HG02885 (cell line): ENCODE measurements around the gene CDH4.

Experiments
- ATAC-seq: cut with Tn5 transposase; IDR thresholded peaks from one replicate; pipeline ENCODE4 v1.9.1; 2021; ENCODE audit warnings: mild to moderate bottlenecking; ENCODE audit not compliant: unreplicated experiment, poor library complexity

Gene CDH4

GRCh38 chr20:61352346-61353260 is 100.5 kb downstream of the CDH4 start:
- no peak for ATAC-seq

DNA sequence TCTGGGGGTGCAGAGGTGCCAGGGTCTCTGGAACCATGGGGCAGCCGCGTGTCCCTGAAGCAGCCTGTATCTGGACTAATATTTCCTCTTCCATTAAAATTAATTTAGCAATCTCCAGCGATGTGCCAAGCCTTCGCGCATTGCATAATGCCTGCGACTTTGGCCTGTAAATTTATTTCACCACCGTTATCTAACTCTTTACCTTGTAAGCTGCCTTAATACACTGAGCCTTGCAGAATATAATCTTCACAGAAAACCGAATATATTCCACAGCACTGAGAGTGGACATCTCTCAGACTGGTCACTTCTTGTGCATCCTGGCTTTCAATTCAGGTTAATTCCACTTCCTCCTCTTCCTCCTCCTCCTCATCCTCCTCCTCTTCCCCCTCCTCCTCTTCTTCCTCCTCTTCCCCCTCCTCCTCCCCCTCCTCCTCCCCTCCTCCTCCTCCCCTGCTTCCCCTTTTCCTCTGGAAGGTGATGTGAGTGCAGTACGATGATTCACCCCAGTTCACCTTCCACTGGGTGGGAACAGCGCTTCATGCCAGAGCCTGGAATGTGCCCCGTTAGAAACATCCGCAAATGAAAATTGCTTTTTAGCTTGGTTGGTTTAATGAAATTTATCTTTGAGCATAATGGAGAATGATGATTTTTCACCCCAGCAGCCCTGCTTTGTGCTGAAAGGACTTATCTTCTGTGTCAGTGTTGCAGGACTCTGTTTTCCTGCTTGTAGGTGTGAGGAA is 101.4 kb downstream of the CDH4 start:
- ATAC-seq = no peak

GRCh38 chr20:61354001-61354390 is 101.9 kb downstream of the CDH4 start:
- no peak for ATAC-seq

DNA sequence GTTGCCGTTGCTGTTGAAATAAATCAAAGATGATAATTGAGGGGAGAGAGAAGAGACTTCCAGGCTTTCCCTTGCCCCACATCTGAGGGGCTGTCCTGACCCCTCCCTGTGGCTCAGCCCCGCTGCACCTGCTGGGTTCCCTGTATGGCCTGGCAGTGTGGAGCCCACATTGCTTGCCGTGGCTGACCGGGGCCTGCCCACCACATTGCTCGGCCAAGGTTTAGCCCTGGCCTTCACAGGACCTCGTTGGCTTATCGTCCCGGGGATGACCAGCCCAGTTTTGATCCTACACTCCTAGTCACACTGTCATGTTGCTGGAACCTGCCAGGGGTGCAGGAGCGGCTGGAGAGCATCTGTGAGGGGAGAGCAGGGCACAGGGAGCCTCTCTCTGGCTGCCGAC is 102.4 kb downstream of the CDH4 start:
- ATAC-seq = no peak

DNA sequence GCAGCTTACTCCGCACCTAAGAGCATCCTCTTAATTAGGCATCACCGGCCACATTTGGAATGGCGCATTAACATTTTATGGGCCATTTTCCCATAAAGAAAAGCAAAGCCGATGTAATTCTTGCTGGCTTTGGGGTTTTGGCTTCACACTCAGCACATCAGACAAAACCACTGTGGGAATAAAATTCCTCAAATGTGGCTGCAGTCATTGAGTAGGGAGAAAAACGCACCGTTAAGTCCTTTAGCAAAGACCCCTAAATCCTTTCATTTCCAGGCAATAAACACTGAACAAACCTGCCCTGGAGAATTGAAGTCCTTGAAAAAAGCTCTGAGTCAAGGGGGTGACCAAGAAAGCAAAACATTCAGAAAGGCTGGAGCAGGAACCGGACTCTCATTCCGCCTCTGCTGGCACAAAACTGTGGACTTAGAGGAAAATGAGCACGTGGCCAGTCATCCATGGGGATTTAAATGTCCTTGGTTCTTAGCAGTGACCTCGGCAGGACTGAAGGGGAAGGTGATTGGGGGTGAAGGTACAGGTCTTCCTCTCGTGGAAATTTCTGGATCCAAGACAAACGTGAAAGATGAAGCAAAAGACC is 102.9 kb downstream of the CDH4 start:
- no peak for ATAC-seq

DNA sequence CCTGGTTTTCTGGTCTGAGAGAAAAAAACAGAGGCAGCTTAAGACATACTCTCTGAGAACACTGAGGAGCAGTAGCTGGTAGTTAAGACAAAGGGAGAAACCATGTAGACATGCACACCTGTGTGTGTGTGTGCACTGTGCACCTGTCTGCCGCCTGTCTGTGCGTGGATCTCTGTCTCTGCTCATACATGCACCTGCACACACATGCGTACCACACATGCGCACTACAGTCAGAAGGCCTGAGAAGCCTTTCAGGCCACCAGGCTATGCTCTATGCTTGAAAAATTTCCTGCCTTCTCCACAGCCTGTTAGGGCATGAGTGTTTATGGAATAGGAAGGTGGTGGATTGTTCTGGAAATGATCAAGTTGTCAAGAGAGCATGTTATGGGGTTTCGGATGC is 103.5 kb downstream of the CDH4 start:
- ATAC-seq = no peak

DNA sequence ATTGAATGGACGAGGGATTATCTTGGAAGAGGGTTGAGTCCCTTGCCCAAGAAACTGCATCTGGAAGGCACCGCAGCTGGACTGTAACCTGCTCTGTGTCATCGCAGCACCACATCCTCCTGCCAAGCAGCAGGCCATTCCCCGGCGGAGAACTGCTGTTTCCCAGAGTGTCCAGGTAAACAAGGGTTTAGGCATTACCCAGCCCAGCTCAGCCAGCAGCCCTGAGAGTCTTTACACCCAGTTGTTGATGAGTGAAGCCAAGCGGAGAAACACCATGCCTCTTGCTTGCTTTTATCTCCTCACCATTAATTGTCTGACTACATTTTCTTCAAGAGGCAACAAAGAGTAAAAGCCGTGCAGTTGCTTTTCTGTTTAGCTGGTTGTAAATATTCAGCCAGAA is 104.1 kb downstream of the CDH4 start:
- no peak for ATAC-seq

GRCh38 chr20:61357119-61357518 is 105.1 kb downstream of the CDH4 start:
- no peak for ATAC-seq

DNA sequence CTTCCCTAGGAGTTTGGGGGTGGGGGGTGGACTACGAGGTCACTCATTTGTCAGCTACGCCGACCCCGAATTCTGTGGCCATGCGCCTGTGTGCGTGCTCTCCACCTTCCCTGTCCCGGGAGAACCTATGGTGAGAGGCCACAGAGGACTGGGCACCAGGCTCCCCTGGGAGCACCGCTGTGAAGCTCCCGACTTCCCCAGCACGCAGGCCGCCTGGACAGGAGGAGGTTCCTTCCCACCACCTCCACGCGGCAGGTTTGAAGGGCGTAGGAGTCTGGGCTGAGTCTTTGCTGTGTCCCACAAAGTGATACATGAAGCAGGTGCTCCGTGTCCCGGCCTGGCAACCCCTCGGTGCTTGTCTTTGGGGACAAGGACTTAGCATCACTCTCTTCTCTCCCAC is 107.2 kb downstream of the CDH4 start:
- ATAC-seq = no peak

DNA sequence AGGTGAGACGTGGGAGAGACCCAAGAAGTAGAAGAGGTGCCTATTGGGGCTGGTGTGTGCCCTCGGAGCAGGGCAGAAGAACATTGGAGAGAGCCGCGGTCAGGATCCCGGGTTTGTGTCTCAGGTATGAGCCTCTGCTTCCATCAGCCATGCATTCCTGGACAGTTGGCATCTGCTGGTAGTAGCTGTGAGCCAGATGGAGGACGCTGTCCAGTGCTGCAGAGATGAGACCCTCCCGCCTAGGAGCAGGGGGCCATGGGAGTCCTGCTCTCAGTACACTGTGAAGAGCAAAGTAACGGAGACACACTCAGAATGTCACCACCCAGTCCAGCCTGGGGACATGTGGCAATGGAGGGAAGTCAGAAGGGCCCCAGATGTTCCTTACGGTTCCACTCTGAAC is 108.2 kb downstream of the CDH4 start:
- ATAC-seq = no peak

DNA sequence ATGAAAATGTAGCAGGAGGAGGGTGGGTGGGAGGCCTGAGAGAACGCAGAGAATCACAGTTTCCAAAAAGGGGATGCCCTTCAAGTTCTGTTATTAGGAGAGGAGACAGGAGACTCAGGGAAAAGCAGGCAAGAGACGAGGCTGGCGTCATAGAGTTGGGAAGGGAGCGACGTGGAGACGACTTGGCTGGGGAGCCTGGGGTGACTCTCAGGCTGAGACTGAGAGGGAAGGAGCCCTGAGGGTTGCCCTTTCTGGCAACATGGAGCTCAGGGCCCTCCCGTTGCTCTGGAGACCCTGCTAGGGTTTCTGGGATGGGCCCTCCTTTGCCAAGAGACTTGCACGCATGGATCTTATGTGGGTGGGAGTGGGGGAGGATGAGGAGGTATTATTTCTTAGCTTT is 108.9 kb downstream of the CDH4 start:
- no peak for ATAC-seq

GRCh38 chr20:61361501-61361900 is 109.4 kb downstream of the CDH4 start:
- no peak for ATAC-seq

- no peak for ATAC-seq
Observed at GRCh38 chr20:61364147-61364546, 112.1 kb downstream of the CDH4 start.

GRCh38 chr20:61366914-61367313 is 114.9 kb downstream of the CDH4 start:
- no peak for ATAC-seq

DNA sequence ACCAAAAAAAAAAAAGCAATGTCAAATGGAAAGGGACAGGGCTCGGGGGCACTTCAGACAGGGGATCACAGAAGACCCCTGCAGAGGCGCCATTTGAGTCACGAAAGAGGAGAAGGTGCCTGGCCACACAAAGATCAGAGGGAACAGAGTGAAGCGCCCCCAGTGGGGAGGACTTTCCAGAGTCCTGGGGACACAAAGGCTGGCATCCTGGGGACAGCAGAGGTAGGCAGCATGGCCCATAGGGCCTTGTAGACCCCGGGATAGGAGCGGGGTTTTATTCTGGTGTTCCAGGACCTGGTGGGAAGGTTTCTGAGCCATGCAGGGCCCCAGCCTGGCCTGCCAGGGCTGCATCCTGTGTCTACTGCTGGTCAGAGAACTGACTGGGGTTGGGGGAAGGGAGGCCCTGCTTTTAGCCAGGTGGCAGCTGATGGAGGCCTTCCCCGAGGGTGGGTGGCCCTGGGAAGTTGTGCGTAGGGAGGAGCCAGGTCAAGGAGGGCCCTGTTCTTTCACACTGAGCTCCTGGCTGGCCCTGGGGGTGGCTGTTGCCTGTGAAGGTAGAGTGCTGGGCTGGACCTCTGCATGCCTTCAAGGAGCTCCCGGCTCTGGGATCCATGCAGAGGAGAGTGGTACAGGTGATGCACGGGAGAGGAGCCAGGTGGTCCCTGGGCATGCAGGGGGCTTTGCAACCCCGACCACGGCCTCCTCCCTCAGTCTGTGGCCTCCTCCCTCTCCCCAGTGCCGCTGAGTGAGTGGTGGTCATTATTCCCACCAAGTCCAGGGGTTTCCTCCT is 117.9 kb downstream of the CDH4 start:
- ATAC-seq = no peak

DNA sequence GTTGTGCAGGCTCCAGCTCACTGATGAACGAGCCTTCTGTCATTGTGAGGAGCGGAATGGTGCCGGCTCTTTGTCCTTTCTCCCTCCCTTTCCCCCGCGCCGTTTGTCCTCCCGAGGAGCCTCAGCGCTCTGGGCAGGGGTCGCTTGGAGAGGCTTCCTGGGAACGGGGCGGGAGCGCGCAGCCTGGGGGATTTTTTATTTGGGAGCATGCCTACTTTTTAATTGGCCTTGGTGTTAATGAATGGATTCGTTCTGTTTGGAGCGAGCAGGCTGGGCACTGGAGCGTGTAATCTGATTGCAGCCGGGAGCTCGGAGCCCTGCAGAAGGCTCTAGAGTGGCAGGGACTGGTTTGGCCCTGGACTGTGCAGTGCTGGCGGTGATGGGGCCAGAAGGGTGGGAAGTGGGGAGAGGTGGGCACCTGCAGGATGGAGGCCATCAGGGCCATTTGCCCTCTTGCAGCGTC is 118.8 kb downstream of the CDH4 start:
- ATAC-seq = no peak

GRCh38 chr20:61371501-61372136 is 119.6 kb downstream of the CDH4 start:
- ATAC-seq = no peak

DNA sequence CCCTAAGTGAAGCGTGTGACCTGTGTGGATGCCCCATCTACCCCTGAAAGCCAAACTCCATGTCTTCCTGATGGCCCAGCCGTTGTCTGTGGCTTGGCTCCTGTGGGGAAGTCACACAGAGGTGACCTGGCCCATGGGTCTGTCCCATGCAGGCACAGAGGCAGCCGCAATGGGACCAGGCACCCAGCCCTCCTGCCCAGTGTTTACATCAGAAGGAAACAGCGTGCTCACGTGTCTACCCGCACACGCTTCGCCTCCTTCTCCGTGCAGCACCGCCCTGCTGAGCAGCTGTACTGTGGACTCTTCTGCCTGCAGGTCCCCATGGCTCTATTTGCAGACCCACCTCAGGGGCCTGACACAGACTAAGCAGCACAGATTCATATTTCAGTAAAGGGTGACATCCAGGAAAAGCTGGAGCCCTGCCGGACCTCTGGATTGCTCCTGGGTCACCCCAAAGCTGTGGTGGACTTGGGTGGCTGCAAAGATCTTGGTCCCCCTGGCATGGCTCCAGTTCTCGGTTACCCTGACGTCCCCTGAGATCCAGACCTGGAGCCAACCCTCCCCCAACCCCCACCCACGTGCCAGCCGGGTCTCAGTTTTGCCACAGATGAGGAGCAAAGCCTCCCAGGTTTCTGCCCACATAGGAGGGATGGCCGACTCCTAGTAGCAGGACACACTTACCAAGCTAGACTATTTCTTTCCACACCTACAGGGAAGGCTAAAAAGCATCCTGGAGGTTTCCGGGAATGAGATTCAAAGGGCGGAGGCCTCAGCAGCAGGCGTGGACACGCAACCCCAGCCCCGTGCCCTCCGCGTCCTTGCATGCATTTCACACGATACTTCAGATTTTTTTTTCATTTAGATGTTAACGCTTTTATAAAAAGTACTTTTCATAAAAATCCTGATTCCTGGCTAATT is 120.3 kb downstream of the CDH4 start:
- no peak for ATAC-seq

- ATAC-seq = no peak
Observed at GRCh38 chr20:61373055-61373399, 121.0 kb downstream of the CDH4 start.
